GM10266 (cell line): ENCODE data around the gene MFGE8.
A peak's percentile ranks its signal among the peaks of the same experiment; 100 is the strongest.

Experiments
- DNase-seq: peaks from one replicate; pipeline ENCODE4 v3.0.0; 2012; ENCODE audit errors: extremely low spot score
- CTCF ChIP-seq: IDR thresholded peaks from 2 replicates; pipeline ENCODE4 v1.5.1; 2012; ENCODE audit warnings: mild to moderate bottlenecking, low read depth; ENCODE audit not compliant: control insufficient read depth, insufficient read depth; ENCODE audit errors: missing control alignments

Gene MFGE8

GRCh38 chr15:88913017-88913849 lies at the start of gene MFGE8:
Gene MFGE8 (minus strand): TSS chr15:88913379. CDS start chr15:88913319, 60 bp downstream.
- no peak for TF ChIP-seq CTCF
- DNase-seq = peak; percentile 74

GRCh38 chr15:88959445-88959844 lies 46.3 kb upstream of the MFGE8 start:
- DNase-seq = no peak
- no peak for TF ChIP-seq CTCF

- TF ChIP-seq CTCF = no peak
- DNase-seq = no peak
Observed at GRCh38 chr15:88956906-88957305, 43.7 kb upstream of the MFGE8 start.

GRCh38 chr15:88956263-88956662 lies 43.1 kb upstream of the MFGE8 start:
- no peak for TF ChIP-seq CTCF
- no peak for DNase-seq

GRCh38 chr15:88954431-88955277 lies 41.5 kb upstream of the MFGE8 start:
- no peak for DNase-seq
- TF ChIP-seq CTCF = no peak

GRCh38 chr15:88950600-88951160 lies 37.5 kb upstream of the MFGE8 start:
- no peak for TF ChIP-seq CTCF
- no peak for DNase-seq
